Activated CD4-positive, alpha-beta T cell treated with anti-CD3 and anti-CD28 coated beads for 24 hours (primary cell): ENCODE results near the gene REXO1.

ENCODE experiments used
- DNase-seq, 2 donors: peaks; one replicate each; pipeline ENCODE4 v3.0.0-alpha.2; 2020; ENCODE audit warnings: low read depth in 2 of 2

Gene REXO1

GRCh38 chr19:1828279-1829238 is 19.7 kb downstream of the REXO1 start:
- no peak for DNase-seq

GRCh38 chr19:1827566-1828278 is 20.6 kb downstream of the REXO1 start:
- no peak for DNase-seq

GRCh38 chr19:1826557-1827521 is 21.4 kb downstream of the REXO1 start:
- DNase-seq, result no peak

- DNase-seq, result peak; percentile 65 to 66
Measured at GRCh38 chr19:1825909-1826556, 22.2 kb downstream of the REXO1 start.

- no peak for DNase-seq
Measured at GRCh38 chr19:1824252-1824622, 24.0 kb downstream of the REXO1 start.

- no peak for DNase-seq
Measured at GRCh38 chr19:1823539-1824251, 24.6 kb downstream of the REXO1 start.

- no peak for DNase-seq
Measured at GRCh38 chr19:1823020-1823419, 25.3 kb downstream of the REXO1 start.

- DNase-seq, result no peak
Measured at GRCh38 chr19:1822210-1822609, 26.1 kb downstream of the REXO1 start.

- no peak for DNase-seq
Measured at GRCh38 chr19:1819341-1820255, 28.7 kb downstream of the REXO1 start.

GRCh38 chr19:1818549-1819195 is 29.6 kb downstream of the REXO1 start:
- no peak for DNase-seq

- no peak for DNase-seq
Measured at GRCh38 chr19:1817553-1818179, 30.6 kb downstream of the REXO1 start.

- DNase-seq, result no peak
Measured at GRCh38 chr19:1816530-1817298, 31.6 kb downstream of the REXO1 start.

GRCh38 chr19:1815605-1816529 is 32.4 kb downstream of the REXO1 start:
- no peak for DNase-seq

- DNase-seq, result no peak
Measured at GRCh38 chr19:1814833-1815604, 33.3 kb downstream of the REXO1 start.

- no peak for DNase-seq
Measured at GRCh38 chr19:1814391-1814790, 33.9 kb downstream of the REXO1 start.
